Measurements from ENCODE around the gene BTAF1.

DNA sequence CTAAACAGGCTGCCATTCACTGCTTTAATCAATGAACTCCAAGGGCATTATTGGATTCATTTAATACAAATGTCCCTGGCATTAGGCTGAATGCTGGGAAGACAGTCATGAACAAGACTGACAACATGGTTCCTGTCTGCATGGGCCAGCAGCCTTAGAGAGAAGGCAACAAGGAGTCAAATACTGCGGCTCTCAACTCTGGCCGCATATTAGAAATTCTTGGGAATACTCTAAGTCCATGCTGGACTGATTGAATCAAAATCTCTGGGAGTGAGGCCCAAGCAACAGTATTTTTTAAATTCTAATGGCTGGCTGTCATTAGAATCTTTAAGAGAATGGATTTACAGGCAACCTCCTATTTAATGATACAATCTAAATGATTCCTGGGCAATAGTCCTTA is 48.4 kb upstream of the BTAF1 start:
- TF ChIP-seq, protein P1, sequence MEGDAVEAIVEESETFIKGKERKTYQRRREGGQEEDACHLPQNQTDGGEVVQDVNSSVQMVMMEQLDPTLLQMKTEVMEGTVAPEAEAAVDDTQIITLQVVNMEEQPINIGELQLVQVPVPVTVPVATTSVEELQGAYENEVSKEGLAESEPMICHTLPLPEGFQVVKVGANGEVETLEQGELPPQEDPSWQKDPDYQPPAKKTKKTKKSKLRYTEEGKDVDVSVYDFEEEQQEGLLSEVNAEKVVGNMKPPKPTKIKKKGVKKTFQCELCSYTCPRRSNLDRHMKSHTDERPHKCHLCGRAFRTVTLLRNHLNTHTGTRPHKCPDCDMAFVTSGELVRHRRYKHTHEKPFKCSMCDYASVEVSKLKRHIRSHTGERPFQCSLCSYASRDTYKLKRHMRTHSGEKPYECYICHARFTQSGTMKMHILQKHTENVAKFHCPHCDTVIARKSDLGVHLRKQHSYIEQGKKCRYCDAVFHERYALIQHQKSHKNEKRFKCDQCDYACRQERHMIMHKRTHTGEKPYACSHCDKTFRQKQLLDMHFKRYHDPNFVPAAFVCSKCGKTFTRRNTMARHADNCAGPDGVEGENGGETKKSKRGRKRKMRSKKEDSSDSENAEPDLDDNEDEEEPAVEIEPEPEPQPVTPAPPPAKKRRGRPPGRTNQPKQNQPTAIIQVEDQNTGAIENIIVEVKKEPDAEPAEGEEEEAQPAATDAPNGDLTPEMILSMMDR (IDR thresholded peaks at IDR 0.05) = no peak
- TF ChIP-seq POLR2AphosphoS5 (IDR thresholded peaks at IDR 0.05; ENCODE audit: low read depth, low read length) = no peak

Data from Panc1 (cell line).